Stimulated activated CD4-positive, alpha-beta T cell treated with anti-CD3 and anti-CD28 coated beads, TNF-alpha, amount 100 ng/mL, for 4 hours (primary cell): ENCODE results near the gene PRRG4.
"Not testable (repeated sequence)": the region's sequence is repeated elsewhere in the genome, so short reads cannot be mapped to it uniquely, and the experiment has no call there.

Experiments
- DNase-seq, 3 experiments: peaks; one replicate each; pipeline ENCODE4 v3.0.0-alpha.2; 2020; ENCODE audit warnings: low read depth in 3 of 3

Gene PRRG4

DNA sequence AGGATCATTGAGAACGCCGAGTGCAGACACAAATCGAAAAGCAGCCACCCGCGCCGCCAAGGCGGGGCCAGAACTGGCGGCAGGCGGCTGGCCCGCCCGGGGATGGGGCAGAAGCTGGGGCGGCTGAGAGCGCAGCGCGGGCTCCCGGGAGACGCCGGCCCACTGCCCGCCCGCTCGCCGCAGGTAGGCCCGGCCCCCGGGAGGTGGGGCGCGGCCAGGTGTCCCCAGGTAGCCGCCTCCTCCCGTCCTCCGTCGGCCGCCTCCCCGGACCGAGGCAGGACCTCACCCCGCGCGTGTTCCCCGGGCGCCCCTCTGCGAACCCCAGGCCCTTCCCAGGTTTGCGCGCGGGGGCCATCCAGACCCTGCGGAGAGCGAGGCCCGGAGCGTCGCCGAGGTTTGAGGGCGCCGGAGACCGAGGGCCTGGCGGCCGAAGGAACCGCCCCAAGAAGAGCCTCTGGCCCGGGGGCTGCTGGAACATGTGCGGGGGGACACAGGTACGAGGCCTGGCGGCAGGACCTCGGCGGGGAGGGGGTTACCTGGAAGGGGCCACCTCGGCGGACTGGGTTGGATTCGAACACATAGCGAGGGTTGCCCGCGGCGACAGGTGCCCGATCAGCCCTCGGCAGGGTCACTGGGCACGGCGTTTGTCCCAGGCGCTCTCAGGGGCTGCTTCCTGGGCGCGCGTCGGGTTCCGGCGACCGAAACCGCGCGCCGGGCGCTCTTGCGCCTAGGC lies at the start of gene PRRG4:
TSS of gene PRRG4 (plus strand) at position 248 of the 733 bp plus-strand sequence. CDS start 603 bp downstream, outside the sequence.
- peak in 1 of 3 experiments; percentile 15 for DNase-seq

DNA sequence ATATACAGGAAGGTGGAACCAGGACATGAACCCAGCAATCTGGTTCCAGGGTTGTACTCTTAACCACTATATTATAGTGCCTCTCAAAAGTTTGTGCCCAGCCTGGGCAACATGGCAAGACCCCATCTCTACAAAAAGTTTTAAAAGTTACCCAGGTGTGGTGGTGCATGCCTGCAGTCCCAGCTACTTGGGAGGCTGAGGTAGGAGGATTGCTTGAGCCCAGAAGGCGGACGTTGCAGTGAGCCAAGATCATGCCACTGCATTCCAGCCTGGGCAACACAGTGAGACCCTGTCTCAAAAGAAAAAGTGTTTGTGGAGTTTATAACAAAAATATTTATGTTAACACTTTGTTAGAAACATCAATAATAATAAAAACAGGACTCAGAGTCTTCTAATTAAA lies 48.9 kb upstream of the PRRG4 start:
- DNase-seq = not testable (repeated sequence)

DNA sequence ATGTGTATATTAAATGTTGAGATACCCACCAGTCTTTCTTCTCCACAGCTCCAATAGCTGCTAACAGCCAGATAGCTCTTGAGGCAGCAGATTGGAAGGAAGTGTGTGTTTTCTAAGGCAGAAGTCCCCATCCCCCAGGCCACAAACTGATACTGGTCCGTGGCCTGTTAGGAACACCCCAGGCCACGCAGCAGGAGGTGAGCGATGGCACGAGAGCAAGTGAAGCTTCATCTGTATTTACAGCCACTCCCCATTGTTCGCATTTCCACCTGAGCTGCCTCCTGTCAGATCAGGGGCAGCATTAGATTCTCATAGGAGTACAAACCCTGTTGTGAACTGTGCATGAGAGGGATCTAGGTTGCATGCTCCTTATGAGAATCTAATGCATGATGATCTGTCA lies 48.0 kb upstream of the PRRG4 start:
- DNase-seq = no peak

DNA sequence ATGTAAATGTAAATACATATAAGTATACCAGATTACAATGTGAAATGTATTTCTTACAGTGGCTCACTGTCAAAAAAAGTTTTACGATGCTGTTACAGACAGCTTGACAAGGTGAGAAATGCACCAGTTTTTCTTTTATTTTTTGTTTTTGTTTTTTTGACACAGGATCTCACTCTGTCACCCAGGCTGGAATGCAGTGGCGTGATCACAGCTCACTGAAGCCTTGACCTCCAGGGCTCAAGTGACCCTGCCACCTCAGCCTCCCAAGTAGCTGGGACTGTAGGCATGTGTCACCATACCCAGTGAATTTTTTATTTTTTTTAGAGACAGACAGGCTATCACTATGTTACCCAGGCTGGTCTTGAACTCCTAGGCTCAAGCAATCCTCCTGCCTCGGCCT lies 44.5 kb upstream of the PRRG4 start:
- DNase-seq = no peak

DNA sequence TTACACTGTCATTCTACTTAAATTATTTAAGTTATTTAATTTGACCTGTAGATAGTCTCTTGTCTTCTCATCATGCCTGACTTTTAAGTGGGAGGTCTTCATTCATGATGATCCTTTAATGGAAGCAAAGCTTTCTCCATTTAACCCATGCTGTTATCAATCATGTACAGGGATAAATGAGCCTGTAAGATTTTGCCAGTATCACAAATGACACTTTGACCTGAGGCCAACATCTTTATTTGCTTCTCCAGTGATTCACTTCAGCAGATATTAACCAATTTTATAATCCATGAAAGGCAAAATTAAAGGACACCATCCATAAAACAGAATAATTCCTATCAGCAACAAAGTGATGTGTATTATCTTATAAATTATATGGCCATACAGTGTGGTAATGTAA lies 42.9 kb upstream of the PRRG4 start:
- no peak for DNase-seq

DNA sequence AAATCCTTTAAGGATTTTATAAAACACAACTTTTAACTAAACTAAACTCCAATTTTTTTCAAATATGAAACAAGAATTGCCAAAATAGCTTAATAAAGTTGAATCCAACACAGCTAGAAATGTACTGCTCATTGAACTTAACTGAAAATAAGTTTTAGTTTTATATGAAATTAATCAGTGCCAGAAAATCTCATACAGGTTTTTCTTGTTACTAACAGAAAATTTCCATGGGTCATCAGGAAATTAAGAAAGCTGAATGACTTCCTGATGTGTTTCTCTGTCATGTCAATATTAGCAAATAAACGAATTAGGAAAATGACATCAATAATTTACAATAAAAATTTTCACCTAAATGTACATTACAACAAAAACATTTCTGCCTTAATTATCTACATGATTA lies 38.8 kb upstream of the PRRG4 start:
- DNase-seq = no peak

DNA sequence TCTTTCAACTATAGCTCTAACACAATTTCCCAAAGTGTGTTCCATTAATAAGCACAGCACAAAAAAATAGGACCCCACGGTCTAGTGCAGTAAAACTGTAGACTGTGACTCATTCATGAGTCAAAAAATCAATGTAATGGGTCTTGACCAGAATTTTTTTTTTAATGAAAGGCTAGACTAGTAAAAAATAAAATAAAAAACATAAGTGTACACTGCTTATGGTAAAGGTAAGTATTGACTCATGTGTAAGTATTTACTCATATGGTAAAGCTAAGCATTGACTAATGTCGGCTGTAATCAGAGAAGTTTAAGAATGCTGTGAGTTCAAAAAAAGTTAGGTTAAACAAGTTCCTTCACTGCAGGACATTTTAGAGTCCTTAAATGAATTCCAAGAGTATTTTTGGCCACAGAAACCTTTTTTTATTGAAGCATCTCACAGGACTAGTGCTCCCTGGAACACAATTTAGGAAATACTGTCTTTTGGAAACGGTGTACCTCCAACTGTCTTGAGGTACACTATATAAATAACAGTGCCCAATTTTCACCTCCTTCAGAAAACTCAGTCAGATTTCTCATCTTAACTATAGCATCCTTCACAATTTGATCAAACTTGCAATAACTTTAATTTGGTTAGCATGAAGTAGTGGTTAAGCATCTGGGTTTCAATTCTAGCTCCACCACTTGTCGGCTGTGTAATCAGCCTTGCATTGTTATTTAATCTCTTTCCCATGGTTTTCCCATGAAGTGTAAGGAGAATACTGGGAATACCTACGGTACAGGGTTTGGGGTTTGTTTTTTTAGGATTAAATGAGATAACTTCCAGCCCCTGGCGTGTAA lies 37.4 kb upstream of the PRRG4 start:
- no peak for DNase-seq

DNA sequence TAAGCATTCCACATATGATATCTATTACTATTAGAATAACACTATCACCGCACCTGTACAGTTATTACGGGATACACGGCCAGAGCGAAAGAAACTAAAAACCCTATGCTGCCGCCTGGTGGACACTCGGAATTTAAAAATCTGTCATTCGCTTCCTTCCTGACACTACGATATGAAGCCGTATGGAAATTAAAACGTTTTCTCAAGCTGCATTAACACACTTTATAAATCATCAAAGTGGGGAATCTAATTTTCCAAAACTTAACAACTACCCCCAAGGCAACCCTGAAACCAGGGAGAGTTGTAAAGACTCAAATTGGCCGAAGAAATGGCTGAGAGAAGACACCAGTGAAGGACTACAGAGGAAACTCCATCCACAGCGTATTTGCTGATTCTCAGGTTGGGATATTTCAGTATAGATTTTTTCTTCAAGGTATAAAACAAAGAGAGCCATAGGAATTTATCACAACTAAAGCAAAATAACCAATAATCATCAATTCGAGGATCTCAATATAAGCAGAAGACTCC lies 36.7 kb upstream of the PRRG4 start:
- peak; percentile 20 to 44 (median 26) for DNase-seq

DNA sequence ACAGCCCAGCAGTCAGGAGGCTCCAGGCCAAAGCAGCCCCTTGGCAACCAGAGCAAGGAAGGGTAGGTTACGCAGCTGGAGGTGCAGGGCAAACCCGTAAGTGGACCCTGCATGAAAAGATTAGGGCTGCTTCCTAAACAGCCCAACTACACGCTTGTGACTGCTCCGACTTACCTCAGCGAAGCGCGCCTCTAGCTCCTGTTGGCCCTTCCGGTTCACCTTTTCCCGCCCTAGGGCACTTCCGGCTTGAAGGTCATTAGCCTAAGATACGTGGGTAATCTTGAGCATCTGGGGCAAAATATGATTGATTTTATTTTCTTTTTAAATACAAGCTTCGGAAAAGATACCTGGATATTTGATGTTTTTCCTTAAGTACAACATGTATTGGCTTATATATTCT lies 35.3 kb upstream of the PRRG4 start, which contains the start of gene CCDC73:
TSS of gene CCDC73 (minus strand) at position 224 of the 400 bp plus-strand sequence. CDS start 34,419 bp downstream, outside the sequence.
- no peak for DNase-seq

DNA sequence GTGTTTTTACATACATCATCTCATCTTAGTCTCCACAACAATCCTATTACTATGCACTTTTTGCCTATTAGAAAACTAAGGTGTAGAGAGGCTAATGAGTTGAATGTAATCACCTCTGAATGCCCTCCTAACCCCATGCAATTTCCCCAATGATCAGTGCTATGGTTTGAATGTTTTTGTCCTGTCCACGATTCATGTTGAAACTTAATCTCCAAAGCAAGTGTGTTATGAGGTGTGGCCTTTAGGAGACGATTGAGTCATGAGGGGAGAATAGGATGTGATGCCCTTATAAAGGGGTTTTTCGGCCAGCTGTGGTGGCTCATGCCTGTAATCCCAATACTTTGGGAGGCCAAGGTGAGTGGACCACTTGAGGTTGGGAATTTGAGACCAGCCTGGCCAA lies 33.3 kb upstream of the PRRG4 start:
- no peak for DNase-seq

DNA sequence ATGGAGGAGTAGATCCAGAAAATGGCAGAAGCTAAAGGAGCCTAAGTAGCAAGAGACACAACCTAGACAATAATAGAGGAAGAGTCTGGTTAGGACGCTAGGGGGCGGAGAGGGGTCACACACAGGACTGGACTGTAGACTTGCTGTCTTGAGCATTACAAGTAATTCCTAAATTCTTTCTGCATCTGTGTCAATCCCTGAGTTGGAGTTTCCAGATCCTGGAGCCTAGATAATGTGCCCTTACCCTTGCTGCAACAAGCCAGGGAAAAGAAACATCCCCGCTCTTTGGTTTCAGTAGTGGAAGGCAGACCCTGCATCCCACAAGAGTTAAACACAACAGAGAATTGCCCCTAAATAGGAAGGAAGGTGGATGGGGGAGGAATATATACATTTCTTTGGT lies 20.4 kb upstream of the PRRG4 start:
- DNase-seq = no peak

DNA sequence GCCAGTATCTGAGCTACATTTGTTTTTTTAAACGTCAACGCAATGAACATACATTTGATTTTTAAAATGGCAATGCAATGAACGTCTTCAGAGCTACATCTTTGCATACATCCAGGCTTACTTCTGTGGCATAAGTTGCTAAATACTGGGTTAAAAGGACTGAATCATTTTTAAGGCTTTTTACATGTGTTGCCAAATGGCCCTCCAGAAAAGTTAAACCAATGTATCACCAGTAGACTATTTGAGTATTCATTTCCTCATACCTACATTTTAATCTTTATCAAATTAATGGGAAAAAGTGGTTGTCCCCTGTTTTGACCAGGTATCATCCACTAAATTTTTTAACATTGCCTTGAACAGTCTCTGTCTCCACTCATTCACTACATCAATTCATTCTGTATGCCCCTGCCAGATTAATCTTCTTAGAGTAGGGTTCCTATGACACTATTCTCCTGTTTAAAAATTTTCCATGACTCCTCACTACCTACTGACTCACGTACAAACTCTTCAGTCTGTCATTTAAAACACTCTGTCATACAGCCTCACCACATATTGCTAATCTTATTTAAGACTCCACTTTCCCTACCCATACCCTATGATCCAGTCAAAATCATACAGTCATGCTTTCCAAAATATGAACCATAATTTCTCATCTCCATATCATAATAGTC lies 12.4 kb upstream of the PRRG4 start:
- no peak for DNase-seq

DNA sequence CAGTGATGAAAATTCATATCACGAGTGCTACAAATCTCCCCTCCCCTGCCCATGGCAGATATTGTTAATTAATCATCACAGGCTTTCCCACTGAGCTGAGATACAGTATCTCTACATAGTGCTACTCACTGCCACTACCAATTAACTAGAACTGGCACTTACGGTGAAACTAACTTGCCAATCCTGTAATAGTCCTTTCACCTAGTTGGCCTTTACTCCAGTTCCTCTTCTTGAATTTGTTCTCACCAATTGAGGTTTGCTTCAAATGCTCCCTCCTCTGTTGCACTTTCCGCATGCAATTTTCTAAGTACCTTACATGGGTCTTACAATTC lies 11.9 kb upstream of the PRRG4 start:
- DNase-seq = no peak

DNA sequence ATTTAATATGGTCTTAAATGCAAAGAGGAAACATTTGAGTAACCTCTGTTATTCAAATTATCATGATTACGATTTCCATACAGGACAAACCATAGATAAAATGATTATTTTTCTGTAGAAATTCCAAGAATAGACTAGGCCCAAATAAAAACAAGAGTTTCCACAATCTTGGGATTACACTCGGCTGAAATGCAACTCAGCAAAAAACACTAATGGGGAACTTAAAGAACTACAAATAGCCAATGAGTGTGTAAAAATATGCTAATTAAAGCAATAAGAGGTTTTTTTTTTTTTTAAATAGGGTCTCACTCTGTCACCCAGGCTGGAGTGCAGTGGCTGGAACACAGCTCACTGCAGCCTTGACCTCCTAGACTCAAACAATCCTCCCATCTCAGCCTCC lies 10.5 kb upstream of the PRRG4 start:
- DNase-seq = no peak

DNA sequence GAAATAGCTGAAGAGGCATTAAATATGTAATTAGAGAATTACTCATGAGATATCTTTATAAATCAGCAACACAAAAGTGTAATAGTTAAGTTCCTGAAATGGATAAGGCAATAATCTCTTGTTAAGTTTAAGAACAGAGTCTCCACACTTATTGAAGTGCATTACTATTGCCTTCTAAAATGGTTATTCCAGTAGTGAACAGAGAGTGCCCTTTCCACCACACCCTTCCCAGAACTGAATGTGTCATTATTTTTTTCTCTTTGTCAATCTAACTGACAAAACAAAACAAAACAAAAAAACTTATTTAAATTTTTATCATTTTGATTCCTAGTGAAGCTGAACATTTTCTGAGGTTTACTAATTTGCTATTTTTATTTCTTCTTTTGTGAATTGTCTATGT lies 9.2 kb upstream of the PRRG4 start:
- DNase-seq = no peak

DNA sequence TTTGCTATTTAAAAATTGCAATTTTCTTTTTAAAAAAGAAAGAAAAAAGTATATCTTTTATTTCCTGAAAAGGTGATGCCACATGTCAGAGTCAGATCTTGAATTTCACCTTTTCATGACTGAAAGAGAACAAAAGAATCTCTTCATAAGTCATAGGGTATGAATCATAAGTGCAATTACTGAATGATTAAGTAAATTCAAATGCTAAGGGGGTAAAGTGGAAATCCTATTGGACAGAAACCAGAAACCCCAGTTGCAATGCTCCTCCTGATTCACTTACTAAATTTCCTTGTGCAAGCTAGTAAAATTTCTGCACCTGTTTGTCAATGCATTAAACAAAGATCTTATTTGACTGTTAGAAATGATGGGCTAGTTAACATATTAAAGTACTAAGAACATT lies 8.2 kb upstream of the PRRG4 start:
- no peak for DNase-seq

DNA sequence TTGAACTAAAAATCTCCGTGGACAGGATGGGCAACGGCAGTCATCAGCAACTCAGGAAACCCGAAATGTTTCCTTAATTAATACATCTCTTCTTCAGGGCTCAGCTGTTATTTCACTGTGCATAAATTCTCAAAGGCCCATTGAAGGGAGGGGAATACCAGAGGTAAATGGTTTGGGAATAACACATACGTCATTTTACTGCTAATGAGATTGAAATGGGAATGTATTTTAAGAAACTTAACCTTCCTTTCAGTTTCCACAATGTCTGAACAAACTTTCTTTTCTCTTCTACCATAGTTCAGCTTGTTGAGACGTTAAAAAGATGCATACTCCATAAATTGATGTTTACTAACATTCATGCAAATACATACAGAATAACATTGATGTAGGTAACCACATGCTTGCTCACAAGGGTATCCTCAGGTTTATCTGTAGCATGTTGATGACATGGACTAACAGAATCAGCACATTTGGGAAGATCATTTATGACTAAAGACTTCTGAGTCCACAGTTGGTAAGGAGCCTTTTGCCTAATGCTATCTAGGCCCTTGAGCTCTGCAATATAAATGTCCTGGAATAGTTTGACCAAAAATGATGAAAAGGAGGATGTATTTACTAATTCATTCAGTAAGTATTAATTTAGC lies 7.7 kb upstream of the PRRG4 start:
- no peak for DNase-seq

DNA sequence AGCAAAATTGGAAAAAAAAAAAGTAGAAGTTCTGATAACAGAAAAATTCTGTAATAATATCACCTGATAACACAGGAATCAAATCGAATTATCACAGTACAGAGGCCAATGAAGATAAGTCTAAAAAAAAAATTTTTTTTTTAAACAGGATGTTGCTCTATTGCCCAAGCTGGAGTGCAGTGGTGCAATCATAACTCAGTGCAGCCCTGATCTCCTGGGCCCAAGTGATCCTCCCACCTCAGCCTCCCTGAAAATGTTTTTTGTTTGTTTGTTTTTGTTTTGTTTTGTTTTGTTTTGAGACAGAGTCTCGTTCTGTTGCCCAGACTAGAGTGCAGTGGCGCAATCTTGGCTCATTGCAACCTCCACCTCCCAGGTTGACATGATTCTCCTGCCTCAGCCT lies 6.1 kb upstream of the PRRG4 start:
- not testable (repeated sequence) for DNase-seq

DNA sequence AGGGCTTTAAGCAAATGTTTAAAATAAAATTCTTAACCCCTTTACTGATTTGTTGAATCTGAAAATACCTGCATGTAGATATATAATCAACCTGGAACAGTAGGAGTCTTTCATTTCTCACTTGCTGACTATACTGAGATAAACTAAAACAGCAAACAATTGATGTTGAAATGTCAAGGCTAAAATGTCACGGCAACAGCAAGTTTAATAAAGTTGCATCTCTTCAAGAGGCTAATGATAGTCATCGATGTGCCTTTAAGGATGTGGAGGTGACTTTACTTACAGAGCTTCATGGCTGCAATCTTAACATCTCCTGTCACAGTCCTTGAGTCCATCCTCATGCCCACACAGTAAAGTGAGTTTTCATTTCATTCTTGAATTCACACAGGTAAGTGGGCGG lies 3.6 kb upstream of the PRRG4 start:
- no peak for DNase-seq

DNA sequence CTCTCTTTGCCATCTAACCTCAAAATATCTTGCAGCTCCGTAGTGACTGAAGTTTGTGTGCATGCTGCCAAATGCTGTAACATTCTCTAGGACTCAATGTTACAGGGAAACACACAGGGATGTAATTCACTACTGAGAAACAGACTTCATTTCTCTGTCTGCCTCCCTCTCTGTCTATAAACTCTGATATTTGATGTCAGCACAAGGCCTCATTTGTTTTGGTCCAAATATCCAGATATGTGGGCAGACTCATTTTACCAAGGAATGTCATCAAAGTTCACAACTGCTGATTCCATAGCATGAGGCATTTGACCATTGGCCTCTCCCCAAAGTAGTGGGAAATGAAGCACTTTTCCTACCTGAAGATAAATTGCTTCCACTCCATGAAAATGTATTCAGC lies 2.5 kb upstream of the PRRG4 start:
- no peak for DNase-seq

DNA sequence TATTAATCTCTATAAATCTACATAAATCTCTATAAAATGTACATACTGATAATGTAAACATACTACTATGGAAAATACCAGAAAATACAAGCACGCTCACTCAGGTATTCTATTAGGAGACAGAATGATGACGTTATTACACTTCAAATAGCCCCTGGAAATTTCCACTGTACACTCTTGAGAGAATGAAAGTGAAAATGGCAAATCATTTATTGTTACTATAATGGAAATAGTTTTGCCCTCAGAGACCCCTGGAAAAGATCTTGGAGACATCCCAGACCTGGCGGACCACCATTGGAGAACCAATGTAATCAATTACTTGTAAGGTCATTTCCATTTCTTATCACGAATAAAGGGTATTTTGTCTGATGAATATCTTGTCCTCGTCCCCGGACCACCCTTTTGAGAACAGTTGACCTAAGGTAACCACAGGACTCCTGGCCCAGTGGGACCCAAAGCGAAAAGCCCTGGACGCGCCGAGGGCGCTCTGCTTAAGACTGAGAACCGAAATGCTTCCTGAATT lies 509 bp upstream of the PRRG4 start:
- no peak for DNase-seq

DNA sequence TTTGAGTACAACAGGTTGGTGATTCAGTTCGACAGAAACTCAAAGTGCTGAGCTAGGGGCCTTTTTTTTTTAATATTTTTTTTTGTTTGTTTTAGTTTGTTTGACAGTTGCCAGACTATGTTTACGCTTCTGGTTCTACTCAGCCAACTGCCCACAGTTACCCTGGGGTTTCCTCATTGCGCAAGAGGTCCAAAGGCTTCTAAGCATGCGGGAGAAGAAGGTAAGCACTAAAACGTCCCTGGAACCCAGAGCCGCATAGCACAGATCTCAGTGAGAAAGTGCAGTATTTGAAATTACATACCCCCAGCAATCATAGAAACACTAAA lies 649 bp downstream of the PRRG4 start:
- DNase-seq = no peak
